HCT116 (cell line): ENCODE data around the gene OGFOD2. TPM values are rescaled to one million over a fixed set of nuclear protein-coding genes. Genes with fewer than 3 reads are reported as not detected.

Source experiments
- ATAC-seq: fragments of 200-7000 bp; cut with Tn5 transposase; 2 replicates; pipeline ENCODE4 v1.9.1; 2020; ENCODE audit warnings: mild to moderate bottlenecking, moderate library complexity
- BruUV-seq: library from RNA; stranded (reverse); fragments of 400-500 nt; replicated peaks from 2 replicates; lab custom pipeline; 2021; lab: Mats Ljungman, UMichigan
- CTCF ChIA-PET: fragments of 300-600 bp; sonication (Branson Sonifier 250); formaldehyde crosslinking; loops from one replicate; lab custom pipeline; 2021; ENCODE audit warnings: antibody characterized with exemption; lab: Charles Lee
- POLR2A ChIA-PET: fragments of 300-600, 350-600 bp; sonication (Branson Sonifier 250); formaldehyde crosslinking; loops from one replicate; lab custom pipeline; 2021; ENCODE audit warnings: antibody characterized with exemption; lab: Charles Lee
- RAD21 ChIA-PET, 2 experiments: fragments of 300-600 bp; sonication (Branson Sonifier 250); formaldehyde crosslinking; loops; one replicate each; lab custom pipeline; 2023; ENCODE audit warnings: low total read pairs in 2 of 2; ENCODE audit not compliant: uncharacterized antibody in 2 of 2, unreplicated experiment in 2 of 2, low non-redundant PET in 1 of 2; lab: Charles Lee
- DNase-seq: peaks from one replicate; pipeline ENCODE4 v3.0.0-alpha.2; 2010; ENCODE audit warnings: low read depth, low spot score
- H2AFZ ChIP-seq: fragments of 200-600 bp; shearing (Covaris generic), sonication (generic); 2 replicates; pipeline ENCODE4 v1.6.1; 2017; ENCODE audit warnings: low read depth, mixed run types, mixed read lengths, antibody characterized with exemption, low read length; ENCODE audit not compliant: poor library complexity, severe bottlenecking
- H3K27ac ChIP-seq: 2 replicates; pipeline ENCODE4 v1.5.1; 2012; ENCODE audit warnings: low read depth, low read length
- H3K27me3 ChIP-seq: fragments of 200-600 bp; sonication (generic); 2 replicates; pipeline ENCODE4 v1.6.1; 2016; ENCODE audit warnings: mixed run types, low read length, mixed read lengths; ENCODE audit not compliant: insufficient read depth
- H3K36me3 ChIP-seq, 2 experiments: fragments of 200-500 bp in 1 of 2; fragments of 200-600 bp in 1 of 2; sonication (Bioruptor generic) in 1 of 2; sonication (generic) in 1 of 2; 2 replicates each; pipeline versions ENCODE4 v1.5.1 to v1.6.1; 2014 to 2016; ENCODE audit warnings: low read length in 2 of 2, inconsistent platforms in 1 of 2, mixed read lengths in 1 of 2, mixed run types in 1 of 2; ENCODE audit not compliant: insufficient read depth in 2 of 2, control insufficient read depth in 1 of 2
- H3K4me1 ChIP-seq, 2 experiments: fragments of 200-600 bp in 1 of 2; sonication (generic) in 1 of 2; 2 replicates each; pipeline versions ENCODE4 v1.5.1 to v1.6.1; 2012 to 2017; ENCODE audit warnings: low read length in 2 of 2, inconsistent platforms in 1 of 2, mild to moderate bottlenecking in 1 of 2, mixed read lengths in 1 of 2, mixed run types in 1 of 2, moderate library complexity in 1 of 2; ENCODE audit not compliant: insufficient read depth in 2 of 2, control insufficient read depth in 1 of 2
- H3K4me2 ChIP-seq: fragments of 200-600 bp; sonication (generic); 2 replicates; pipeline ENCODE4 v1.6.1; 2017; ENCODE audit warnings: mixed run types, low read length, mixed read lengths
- H3K4me3 ChIP-seq, 2 experiments: fragments of 200-600 bp in 1 of 2; sonication (generic) in 1 of 2; replicated peaks in 1 of 2; 2 replicates each; pipeline ENCODE4 v1.5.1; 2011 to 2016; ENCODE audit warnings: low read length in 2 of 2, control low read depth in 1 of 2, low read depth in 1 of 2, mild to moderate bottlenecking in 1 of 2, mixed read lengths in 1 of 2, mixed run types in 1 of 2
- H3K79me2 ChIP-seq: fragments of 200-600 bp; sonication (generic); 2 replicates; pipeline ENCODE4 v1.6.1; 2017; ENCODE audit warnings: mild to moderate bottlenecking, mixed run types, low read length, moderate library complexity, mixed read lengths; ENCODE audit not compliant: insufficient read depth
- H3K9ac ChIP-seq: fragments of 200-600 bp; sonication (generic); 2 replicates; pipeline ENCODE4 v1.6.1; 2016; ENCODE audit warnings: low read length, mixed read lengths
- H3K9me2 ChIP-seq: fragments of 200-600 bp; sonication (generic), shearing (Covaris generic); 2 replicates; pipeline ENCODE4 v1.6.1; 2017; ENCODE audit warnings: mixed run types, mild to moderate bottlenecking, moderate library complexity; ENCODE audit not compliant: insufficient read depth
- H3K9me3 ChIP-seq, 2 experiments: fragments of 200-500 bp in 1 of 2; fragments of 200-600 bp in 1 of 2; sonication (Bioruptor generic) in 1 of 2; sonication (generic) in 1 of 2; 2 replicates each; pipeline ENCODE4 v1.6.1; 2014 to 2017; ENCODE audit warnings: low read length in 2 of 2, mixed read lengths in 2 of 2, inconsistent platforms in 1 of 2, low read depth in 1 of 2, mild to moderate bottlenecking in 1 of 2, mixed run types in 1 of 2, moderate library complexity in 1 of 2; ENCODE audit not compliant: control insufficient read depth in 1 of 2, insufficient read depth in 1 of 2
- H4K20me1 ChIP-seq: fragments of 200-600 bp; sonication (generic), shearing (Covaris generic); 2 replicates; pipeline ENCODE4 v1.6.1; 2017; ENCODE audit warnings: mixed run types, mild to moderate bottlenecking, moderate library complexity; ENCODE audit not compliant: insufficient read depth
- FOSL1 ChIP-seq: IDR thresholded peaks from 2 replicates; pipeline ENCODE4 v1.6.1; 2012; ENCODE audit warnings: low read depth
- MAX ChIP-seq: IDR thresholded peaks from 2 replicates; pipeline ENCODE4 v1.6.1; 2012
- POLR2A ChIP-seq: IDR thresholded peaks from 2 replicates; pipeline ENCODE4 v1.7.0; 2011; ENCODE audit warnings: borderline replicate concordance; ENCODE audit not compliant: insufficient read depth, insufficient read length; ENCODE audit errors: extremely low read depth
- RAD21 ChIP-seq: IDR thresholded peaks from 2 replicates; pipeline ENCODE4 v1.6.1; 2012; ENCODE audit warnings: low read depth, mild to moderate bottlenecking
- SRF ChIP-seq: IDR thresholded peaks from 2 replicates; pipeline ENCODE4 v1.6.1; 2012; ENCODE audit warnings: low read depth
- ZFX ChIP-seq: fragments of 450-650 bp; IDR thresholded peaks from 2 replicates; pipeline ENCODE4 v1.6.1; 2017
- intact Hi-C: fragments of 100-400 bp; cut with micrococcal nuclease; formaldehyde crosslinking; loops from 2 replicates; pipeline ENCODE4 v1.10.0; 2022
- total RNA-seq: library from RNA; stranded (reverse); gene quantifications from one replicate; pipeline ENCODE4 v1.2.1, GENCODE V29; 2021; ENCODE audit not compliant: unreplicated experiment
- TF ChIP-seq, protein P1 (sequence below), 3 experiments: fragments of 200-600 bp in 1 of 3; sonication (generic) in 1 of 3; IDR thresholded peaks in 2 of 3; conservative IDR thresholded peaks in 1 of 3; 2 replicates each; pipeline ENCODE4 v1.5.1; 2012 to 2017; ENCODE audit warnings: low read depth in 2 of 3, low read length in 2 of 3, antibody characterized with exemption in 1 of 3, borderline replicate concordance in 1 of 3, control low read depth in 1 of 3, mild to moderate bottlenecking in 1 of 3, mixed read lengths in 1 of 3, mixed run types in 1 of 3, moderate library complexity in 1 of 3; ENCODE audit not compliant: insufficient read depth in 1 of 3

Gene OGFOD2
- total RNA-seq, 1 experiment from 2014 or later = 29.5 TPM

GRCh38 chr12:122960193-122960569, 14.9 kb upstream of the OGFOD2 start:
- H3K4me1 ChIP-seq = peaks cover 23 to 28% of the 10 kb centered on the region in 2 experiments
- BruUV-seq = no TSS peak
- H2AFZ ChIP-seq = no peak overlapping the region
- DNase-seq (no peak), ATAC-seq (no peak)
- no peaks in the 10 kb centered on the region for H4K20me1 ChIP-seq
- POLR2A ChIA-PET = no interaction called here
- no peaks in the 10 kb centered on the region for H3K36me3 ChIP-seq
- H3K27ac ChIP-seq = no peak overlapping the region
- TF ChIP-seq ZFX = no peak
- TF ChIP-seq, protein P1, sequence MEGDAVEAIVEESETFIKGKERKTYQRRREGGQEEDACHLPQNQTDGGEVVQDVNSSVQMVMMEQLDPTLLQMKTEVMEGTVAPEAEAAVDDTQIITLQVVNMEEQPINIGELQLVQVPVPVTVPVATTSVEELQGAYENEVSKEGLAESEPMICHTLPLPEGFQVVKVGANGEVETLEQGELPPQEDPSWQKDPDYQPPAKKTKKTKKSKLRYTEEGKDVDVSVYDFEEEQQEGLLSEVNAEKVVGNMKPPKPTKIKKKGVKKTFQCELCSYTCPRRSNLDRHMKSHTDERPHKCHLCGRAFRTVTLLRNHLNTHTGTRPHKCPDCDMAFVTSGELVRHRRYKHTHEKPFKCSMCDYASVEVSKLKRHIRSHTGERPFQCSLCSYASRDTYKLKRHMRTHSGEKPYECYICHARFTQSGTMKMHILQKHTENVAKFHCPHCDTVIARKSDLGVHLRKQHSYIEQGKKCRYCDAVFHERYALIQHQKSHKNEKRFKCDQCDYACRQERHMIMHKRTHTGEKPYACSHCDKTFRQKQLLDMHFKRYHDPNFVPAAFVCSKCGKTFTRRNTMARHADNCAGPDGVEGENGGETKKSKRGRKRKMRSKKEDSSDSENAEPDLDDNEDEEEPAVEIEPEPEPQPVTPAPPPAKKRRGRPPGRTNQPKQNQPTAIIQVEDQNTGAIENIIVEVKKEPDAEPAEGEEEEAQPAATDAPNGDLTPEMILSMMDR (IDR thresholded peaks at IDR 0.05 in 2 of 3, conservative IDR thresholded peaks at IDR 0.05 in 1 of 3; ENCODE audit: borderline replicate concordance in 1 of 3, insufficient read depth in 1 of 3, low read depth in 2 of 3, low read length in 2 of 3) = no peak
- H3K4me2 ChIP-seq = no peak overlapping the region
- no peaks in the 10 kb centered on the region for H3K9me2 ChIP-seq
- CTCF ChIA-PET = no interaction called here
- no peak overlapping the region for H3K9ac ChIP-seq
- no peak overlapping the region for H3K4me3 ChIP-seq
- H3K79me2 ChIP-seq = peaks cover 3% of the 10 kb centered on the region; the same call in 1 of the 2 replicates
- H3K27me3 ChIP-seq = no peaks in the 10 kb centered on the region
- RAD21 ChIA-PET = no interaction called here
- H3K9me3 ChIP-seq = no peaks in the 10 kb centered on the region
- intact Hi-C loops = no loop called here

- Histone ChIP-seq H3K4me1 (peaks cover 26 to 38% of the 10 kb centered on the region in 2 experiments), H3K79me2 (peaks cover 3% of the 10 kb centered on the region; the same call in 1 of the 2 replicates), H3K27me3 (no peaks in the 10 kb centered on the region), H3K9ac (no peak overlapping the region), H3K4me3 (no peak overlapping the region), H3K36me3 (no peaks in the 10 kb centered on the region), H3K9me3 (no peaks in the 10 kb centered on the region), H4K20me1 (no peaks in the 10 kb centered on the region), H2AFZ (no peak overlapping the region), H3K9me2 (no peaks in the 10 kb centered on the region), H3K27ac (no peak overlapping the region), H3K4me2 (0 out of 2 replicates have a peak overlapping the region, but pooled peaks have one; percentile 23)
- no peak for TF ChIP-seq POLR2A
- TF ChIP-seq FOSL1 = no peak
- TF ChIP-seq SRF = no peak
- TF ChIP-seq MAX = no peak
- no peak for TF ChIP-seq RAD21
- TF ChIP-seq, protein P1 (IDR thresholded peaks at IDR 0.05 in 2 of 3, conservative IDR thresholded peaks at IDR 0.05 in 1 of 3; ENCODE audit: borderline replicate concordance in 1 of 3, insufficient read depth in 1 of 3, low read depth in 2 of 3, low read length in 2 of 3) = no peak
- ATAC-seq (no peak), DNase-seq (no peak)
- ChIA-PET POLR2A (no interaction called here), CTCF (interaction anchor here (1.3 kb wide), 1 partner anchor 9 kb away, joined by 3 read pairs; no protein-coding TSS in a partner anchor), RAD21 (no interaction called here)
- no TSS peak for BruUV-seq
- intact Hi-C loops = no loop called here
Observed at GRCh38 chr12:122961531-122962329, 13.3 kb upstream of the OGFOD2 start.
